ENCODE measurements around the gene LGR4.

Gene LGR4

DNA sequence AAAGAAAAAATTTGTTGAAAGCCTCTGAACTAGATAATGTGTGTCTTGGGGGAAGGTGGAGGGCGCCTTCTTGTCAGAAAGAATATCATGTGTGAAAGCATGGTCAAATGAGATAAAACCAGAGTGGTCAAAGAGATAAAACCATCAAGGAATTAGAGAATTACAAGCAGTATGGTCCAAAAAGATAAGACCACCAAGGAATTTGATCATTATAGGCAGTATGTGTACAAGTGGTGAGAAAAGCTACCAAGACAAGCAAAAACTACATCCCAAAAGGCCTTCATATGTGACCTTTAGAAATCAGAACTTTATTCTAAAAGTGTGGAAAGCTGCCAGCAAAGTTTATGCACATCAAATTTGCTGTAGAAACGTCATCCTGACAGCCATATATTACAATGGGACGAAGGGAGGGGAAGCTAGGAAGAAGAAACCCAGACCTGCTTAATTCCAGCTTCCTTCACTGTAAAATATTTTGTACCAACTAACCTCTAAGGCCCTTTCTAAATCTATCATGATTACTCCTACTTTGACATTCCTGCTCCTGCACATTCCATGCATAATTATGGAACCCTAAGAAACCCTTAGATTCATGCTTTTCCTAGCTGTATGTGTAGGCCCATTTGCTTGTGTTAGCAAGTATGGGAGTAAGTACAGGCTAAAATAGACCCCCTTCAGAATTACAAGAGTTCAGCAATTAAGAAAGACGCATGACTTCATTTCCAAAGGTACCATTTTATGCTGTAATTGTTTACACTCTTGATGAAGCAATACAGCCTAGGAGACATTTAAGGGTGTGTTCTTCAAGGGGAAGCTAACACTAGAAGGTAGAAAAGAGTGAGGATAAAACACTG lies 51.6 kb downstream of the LGR4 start:
- no peak for DNase-seq

DNA sequence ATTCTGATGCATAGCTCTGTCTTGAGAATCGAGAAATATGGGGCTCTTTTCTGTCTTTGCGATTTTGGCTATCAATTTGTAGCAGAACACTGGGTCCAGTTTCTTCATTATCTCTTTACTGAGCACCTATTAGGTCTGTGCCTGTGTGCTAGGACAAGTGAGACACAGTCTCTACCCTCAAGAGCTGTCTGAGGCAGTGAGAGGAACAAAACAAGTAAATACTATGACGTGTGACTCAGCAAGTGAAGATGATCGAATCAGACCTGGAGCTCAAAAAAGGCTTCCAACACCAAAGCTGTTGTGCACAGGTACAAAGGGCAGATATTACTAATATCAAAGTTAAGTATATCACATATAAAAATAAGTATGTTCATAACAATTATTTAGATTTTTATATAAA lies 52.4 kb downstream of the LGR4 start:
- no peak for DNase-seq

DNA sequence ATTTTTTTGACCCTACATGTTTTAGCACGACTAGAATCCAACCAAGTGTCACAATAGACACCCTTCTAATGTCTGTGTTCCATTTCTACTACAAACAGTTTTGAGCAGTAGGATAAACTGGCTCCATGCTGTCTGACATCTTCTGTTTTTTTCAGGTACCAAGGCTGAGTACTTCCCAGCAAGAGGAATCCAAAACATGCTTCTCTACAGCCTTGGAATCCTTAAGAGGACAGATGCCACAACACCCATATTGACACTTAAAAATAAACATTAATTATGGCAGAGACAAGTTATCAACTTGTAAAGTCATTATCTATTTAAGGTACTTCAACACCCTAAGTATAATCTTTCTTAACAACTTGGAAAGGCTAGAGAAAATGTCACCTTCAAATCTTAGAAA lies 54.2 kb downstream of the LGR4 start:
- DNase-seq, result no peak

DNA sequence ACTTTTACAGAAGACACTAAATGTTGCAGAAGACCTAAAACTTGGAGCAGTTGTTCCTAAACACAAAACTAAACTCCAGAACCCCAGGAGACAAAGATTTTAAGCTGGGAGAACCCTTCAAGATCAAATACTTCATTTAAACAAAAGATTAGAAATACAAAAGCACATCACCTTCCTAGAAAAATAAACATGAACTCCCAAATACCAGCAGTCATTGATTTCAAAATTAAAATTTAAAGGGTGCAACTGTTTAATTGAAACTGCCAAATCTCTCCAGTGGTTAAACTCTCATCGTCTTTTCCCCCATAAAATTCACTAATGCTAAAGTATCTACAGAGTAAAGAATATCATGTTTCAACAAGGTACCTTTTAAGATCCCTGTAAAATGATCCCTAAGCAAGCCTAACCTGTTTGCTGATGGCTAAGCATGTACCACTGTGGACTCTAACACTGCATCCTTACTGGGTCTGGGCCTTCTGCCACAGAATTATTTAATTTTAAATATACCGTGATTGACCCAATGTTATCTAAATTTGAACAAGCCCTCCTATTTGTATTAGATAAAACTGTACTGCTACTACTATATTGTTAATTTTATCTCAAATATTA lies 55.9 kb downstream of the LGR4 start:
- no peak for DNase-seq

DNA sequence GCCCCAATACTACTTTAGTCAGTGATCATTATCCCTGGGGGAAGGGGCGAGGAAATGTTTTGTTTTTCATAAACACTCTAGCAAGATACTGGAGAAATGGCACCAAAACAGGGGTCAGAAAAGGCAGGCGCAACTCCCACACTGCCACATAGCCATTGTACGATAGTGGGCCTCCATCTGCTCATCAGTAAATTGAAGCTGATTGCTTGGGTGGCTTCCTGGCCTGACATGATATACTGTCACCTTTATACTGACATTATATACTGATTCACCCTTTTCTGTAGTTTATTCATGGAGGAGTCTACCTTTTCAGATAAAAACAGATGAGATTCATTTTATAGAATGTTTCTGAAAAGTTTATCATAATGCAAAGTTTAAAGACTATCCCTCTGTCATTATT lies 57.9 kb downstream of the LGR4 start:
- DNase-seq, result no peak

DNA sequence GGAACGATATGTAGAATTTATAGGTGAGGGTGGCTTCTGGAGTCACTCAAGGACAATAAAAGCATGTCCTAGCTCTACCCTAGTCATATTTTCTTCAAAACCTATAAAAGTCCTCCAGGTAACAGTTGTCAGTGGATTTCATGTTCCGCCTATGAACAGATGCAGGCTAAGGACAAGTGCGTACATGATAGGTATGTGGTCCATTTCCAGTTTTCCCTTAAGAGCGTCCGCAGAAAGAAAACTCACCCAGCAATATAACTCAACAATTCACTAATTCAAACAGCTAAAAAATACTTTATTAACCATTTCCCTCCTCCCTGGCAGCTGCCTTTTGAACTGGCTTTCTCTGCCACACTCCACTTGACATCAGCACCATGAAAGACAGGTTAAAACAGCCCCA lies 59.4 kb downstream of the LGR4 start:
- no peak for DNase-seq

DNA sequence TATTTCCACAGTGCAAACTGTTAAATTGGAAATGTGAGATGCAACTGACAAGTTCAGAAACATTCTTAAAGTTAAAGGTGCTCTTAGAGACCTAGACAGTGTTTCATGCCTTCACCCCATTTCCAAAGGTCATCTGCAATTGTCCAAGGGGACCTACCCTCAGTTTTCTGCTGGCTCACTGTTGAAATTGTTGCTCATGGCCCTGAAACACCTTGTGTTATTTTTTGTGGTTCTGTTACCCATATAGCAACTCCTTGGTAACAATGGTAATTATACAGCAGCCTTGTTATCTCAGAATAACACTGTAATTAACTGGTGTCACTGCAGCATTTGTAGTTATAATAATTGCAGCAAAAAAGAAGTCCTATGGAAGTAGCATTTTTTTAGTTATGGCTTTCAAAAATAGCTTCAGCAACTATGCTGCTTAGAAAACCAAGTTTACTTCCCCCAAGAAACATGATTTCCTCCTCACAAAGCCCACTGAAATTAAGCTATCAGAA lies 60.3 kb downstream of the LGR4 start:
- DNase-seq, result no peak

DNA sequence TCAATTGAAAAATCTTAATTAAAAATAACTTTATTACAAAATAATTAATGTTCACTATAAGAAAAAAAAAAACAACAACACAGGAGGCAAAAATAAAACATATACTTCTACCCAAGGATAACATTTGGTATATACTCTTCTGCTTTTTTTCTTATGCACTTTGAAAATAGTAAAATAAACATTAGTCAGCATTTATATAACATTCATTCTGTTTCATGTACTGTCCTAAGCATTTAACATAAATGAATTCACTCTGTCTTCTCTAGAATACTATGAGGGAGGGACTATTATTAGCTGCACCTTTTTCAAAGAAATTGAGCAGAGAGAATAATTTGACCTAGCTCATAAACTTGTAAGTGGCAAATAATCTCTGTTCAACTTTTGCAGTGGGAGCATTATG lies 61.3 kb downstream of the LGR4 start:
- no peak for DNase-seq

DNA sequence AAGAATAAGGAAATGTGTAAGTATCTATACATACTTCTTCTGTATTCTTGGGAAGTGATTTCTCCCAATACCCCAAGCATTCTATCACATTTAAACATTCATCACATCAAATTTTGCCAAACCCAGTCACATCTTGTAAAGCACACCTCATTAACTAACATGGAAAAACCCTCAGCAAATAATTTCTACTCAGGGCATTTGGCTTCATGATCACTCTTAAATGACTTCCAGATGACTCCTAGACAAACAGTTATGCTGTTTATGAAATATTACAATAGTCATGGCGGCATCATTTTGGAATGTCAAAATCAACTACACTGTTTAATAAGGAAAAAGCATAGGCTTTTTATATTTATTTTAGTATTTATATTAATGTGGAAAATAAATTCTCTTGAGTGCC lies 62.3 kb downstream of the LGR4 start:
- DNase-seq, result no peak

DNA sequence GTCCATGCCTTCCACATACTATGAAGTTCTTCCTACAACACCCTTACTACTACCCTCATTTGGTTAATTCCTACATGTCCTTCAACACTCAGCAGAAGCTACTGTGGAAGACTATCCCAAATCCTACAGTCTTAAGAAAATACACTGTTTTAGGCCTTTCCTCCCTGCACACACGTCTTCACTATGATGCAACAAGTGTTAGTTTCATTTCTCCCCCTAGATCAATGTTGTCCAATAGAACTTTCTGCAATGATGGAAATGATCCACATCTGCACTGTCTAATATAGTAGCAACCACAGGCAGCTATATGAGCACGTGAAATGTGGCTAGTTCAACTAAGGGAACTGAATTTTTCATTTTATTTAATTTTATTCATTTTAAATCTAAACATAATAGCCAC lies 62.8 kb downstream of the LGR4 start:
- DNase-seq, result no peak

DNA sequence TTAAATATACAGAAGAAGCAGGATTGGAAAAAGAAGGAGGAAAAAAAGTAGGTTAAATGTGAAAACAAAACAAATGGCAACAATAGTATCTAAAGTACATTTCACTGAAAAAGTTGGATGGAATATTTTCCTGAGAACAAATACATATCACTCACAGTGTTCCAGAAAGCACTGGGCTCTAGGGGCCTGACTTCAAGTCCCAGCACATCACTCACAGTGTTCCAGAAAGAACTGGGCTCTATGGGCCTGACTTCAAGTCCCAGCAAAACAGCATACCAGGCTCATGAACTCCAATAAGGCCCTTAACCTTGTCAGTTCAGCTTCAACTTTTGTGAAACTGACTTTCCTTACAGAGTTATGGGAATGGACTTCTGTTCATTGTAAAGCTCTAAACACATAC lies 63.5 kb downstream of the LGR4 start:
- no peak for DNase-seq

DNA sequence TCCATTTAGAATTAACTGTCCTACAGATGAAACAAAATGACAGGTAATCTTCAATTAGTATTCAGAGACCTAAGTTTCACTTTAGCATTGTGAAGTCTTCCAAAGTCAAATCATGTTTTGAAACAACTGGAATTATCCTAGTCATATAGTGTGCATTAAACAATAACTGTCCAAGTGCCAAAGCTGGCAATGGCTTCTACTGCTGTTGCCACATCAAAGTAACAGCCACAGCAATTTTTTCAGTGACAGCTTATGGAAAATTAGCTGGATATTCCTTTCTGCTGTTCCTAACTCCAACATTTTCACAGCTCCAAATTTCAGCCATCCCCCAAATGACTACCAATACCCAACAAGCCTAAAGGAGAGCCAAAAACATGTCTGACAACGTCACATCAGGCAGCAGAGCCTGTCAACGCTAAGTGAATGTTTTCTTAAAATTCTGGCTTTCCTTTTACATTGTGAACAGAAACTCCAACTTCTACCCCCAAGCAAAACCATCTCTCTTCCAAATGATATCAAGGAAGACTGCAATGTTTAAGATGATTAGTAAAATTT lies 64.3 kb downstream of the LGR4 start:
- no peak for DNase-seq

DNA sequence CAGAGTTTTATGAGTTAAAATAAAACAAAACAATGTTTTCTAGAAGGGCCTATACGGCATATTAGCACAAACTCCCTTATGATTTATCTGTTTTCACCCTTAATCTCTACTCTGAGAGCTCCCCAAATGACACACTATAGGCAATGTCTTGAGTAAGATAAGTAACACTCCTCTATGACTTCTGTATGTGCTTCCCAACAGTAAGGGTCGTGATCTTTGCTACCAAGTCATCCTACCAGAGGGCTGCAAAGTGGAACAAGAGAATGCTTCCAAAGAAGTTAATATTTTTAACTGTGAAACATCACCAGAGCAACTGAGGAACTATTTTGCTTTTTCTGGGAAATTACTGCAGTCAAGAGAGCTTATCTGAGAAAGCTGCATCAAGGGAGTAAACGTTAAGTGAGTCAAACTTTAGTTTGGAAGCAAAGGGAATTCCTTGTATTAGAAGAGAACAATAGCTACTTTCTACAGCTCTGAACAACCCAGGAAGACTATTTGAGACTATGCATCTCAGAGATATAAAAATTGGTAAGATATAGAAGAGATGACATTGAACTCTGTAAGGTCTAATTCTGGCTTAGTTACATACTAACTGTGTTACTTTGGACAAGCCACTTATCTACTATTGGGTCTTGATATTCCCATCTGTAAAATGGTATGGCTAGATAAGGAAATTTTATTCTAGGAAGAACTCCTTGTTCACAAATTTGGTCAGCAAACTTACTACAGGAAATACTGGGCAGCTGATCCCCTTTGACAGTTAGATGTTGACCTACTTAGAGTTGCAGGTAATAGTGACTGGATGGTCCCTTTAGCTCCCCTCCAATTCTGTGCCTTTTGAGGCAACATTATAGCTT lies 65.9 kb downstream of the LGR4 start:
- DNase-seq, result no peak

DNA sequence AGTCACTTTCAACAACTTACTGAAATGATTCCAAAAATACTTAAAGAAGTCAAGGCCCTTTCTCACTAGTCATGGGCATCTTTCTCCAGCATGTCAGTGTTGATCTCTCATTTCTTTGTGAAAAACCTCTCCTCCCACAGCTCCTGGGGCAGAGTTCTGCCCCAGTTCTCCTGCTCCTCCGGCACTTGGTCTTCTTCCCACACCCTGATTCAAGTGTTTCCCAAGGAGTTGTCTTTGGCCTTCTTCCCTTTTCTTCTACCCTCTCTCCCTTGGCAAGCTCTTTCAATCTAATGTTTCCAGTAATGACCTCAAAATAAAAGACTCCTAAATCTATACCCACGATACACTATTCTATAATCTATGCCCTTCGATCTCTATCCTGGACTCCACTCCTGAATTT lies 67.5 kb downstream of the LGR4 start:
- DNase-seq, result no peak

DNA sequence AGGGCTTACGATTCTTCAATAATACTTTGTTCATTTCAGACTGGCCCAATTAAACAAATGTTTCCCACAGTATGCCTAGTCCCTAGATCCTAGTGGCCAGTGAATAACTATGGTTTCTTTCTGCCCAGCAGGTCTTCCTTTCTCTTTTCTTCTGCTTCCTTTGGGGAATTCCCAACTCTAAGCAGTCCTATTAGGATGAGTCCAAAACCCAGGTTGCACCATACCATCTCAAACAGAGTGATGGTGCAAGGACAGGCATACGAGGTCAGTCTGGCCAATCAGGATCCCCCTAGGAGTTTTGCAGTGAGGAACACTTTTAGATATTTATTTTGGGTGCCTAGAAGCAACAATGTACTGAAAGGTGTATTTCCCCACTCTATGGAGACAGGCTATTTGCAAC lies 68.2 kb downstream of the LGR4 start:
- DNase-seq, result no peak

DNA sequence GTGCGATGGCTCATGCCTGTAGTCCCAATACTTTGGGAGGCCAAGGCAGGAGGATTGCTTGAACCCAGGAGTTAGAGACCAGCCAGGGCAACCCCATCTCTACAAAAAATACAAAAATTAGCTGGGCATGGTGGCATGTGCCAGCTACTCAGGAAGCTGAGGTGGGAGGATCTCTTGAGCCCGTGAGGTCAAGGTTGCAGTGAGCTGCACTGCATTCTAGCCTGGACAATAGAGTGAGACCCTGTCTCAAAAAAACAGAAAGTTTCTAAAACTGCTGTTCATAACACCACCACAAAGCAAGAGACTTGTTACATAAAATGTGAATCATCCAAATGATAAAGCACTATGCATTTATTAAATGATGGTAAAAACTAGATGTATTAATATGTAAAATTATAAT lies 69.4 kb downstream of the LGR4 start:
- DNase-seq, result no peak

DNA sequence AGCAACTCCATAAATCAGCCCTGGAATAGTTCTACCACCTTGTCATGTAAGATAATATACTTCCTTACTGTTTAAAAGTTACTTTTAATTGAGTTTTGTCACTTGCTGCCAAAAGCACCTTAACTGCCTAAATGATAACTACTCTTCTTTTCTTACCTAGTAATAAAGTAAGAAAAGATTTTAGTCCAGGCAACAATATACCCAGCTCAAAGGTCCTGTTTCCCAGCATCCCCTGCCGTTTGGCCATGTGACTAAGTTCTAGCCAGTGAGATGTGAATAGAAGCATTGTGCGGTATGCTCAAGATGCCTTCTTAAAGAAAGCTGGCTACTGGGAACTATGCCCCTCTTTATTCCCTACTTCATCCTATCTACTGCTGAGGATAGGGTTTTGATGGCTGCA lies 70.1 kb downstream of the LGR4 start:
- no peak for DNase-seq

DNA sequence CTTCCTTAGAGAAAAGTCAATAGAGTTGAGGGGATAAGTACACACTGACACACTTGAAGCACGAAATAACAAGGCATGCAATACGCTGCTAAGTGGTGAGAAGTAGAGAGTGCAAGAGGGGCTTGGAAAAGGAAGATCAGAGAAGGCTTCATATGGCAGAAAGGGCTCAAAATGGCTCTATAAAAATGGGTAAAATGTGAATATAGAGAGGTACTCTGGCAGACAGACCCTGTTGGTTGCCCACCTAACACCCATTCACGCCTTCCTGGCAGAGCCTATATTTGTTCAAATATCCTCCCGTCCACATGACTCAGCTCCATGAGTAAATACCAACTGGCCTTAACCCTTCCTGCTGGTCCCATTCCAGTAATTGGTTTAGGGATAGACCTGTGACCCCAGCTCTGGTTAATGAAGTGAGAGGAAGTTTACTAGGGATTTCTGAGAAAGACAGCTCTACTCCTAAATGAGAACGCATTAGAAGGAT lies 70.7 kb downstream of the LGR4 start:
- DNase-seq, result no peak

DNA sequence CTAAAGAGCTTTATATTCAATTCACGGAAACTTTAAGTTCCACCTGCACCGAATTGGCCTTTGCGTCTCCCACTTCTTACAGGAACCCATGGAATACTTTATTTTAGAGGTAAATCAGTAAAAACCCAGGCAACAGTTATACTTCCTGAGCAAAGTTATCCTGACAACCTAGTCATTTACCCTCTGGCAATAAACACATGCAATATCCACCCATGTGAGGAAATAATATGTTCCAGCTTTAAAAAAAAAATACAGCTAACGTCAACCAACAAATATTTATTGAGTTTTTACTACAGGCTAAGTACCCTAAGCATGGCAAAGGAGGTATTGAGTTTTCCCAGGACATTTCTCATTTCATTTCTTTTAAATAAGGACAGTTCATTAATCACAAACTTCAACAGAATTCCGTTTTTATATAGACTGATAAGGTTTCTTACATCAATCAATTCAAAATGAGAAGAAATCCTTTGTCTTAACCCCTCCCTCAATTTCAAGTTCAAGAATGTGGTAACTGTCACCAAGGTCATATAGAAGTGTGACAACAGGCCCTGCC lies 71.2 kb downstream of the LGR4 start:
- no peak for DNase-seq

DNA sequence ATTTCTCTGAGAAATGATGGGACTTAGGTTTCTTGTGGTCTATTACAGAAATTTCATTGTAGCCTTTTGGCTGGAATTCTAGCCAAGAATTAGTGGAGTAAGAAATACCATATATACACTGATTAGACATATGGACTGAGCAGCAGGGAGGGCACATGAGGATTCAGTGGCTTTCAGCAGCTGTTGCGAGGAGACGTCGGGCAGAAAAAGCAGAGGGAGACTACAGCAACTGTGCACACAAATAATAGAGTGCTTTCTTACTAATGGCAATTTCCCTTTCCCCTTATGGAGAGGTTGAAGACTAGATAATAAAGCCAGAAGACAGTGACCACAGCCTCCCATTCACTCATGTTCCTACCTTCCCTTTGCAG lies 74.2 kb downstream of the LGR4 start:
- DNase-seq, result no peak

DNA sequence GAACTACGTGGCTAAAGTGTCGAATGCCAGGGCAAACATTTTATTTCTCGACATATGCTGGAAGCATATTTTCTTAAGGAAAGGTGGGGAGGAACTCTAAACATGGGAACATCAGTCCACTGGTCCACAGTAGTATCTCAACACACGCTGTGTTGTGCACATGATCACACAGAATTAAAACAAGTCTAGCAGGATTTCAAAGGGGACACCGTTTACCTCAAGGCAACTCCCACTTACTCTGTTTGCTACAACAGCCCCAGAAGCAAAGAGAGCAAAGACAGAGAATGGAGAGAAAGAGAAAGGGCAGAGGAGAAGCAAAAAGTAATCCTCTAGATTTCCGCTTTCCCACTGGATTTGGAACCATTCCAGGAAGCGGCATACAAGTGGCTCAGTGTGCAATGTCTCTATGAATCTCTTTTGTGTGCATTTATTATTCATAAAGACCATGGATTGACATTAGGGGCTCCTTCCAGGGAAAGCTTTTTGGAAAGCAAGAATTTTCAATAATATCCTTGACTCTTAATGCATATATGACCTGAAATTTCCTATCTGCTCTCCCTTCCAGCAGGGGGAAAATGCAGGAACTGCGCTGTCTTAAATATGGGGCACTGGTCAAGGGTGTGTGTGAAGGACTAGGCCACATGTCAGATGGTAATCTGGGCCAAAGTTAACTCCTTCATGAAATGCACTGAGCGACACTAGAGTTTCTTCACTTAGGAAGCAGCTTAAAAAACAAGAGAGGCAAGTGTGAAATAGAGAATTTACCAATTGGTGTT lies 74.8 kb downstream of the LGR4 start:
- DNase-seq, result no peak

DNA sequence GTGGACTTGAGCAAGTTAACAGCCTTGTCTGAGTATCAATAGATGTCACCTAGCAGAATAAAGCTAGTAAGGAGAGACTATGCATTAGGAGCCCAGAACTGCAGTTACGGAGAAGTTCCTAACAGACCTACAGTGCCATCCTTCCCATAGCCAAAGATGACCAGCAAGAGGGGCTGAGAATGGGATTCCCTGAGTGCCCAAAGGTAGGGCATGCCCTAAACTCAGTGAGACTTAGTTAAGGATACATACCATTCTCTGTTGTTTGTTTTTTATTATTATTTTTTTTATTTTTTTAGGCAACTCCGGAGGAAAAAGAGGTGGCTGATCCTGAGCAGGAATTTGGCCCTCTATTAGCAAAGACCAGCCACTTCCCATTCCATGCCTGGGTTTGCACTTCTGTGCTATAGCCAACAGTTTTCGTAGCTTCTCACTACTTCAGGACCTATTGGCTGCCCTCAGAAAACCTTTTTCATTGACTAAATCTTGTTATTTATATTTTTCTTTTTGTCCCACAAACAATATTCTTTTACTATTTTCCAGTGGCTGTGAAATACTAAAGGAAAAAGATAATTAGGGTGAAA lies 76.2 kb downstream of the LGR4 start:
- DNase-seq, result no peak
